Measurements from ENCODE around the gene ZC3H10. TPM values are rescaled to one million over a fixed set of nuclear protein-coding genes. Genes with fewer than 3 reads are reported as not detected.

Gene ZC3H10
- total and polyA plus RNA-seq, 10 donors: 1.5 to 13.6 (median 8.9) TPM

DNA sequence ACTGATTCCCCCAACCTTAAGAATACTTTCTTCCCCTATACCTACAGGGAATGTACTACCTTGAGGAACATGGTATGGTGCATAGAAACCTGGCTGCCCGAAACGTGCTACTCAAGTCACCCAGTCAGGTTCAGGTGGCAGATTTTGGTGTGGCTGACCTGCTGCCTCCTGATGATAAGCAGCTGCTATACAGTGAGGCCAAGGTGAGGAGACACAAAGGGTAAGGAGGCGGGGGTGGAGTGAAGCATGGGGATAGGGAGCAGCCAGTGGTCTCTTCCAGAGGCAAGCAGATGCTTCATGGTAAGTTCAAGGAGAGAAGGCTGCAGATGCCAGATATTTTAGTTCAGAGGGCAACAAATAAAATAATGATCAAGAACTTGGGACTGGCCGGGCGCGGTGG is 20.3 kb upstream of the ZC3H10 start:
- no peaks in the 10 kb centered on the region for H3K9me3 ChIP-seq
- H3K27ac ChIP-seq: no peak overlapping the region
- no peak overlapping the region for H3K4me3 ChIP-seq
- intact Hi-C loops (cut with DNase I; ENCODE audit: low total_unique reads): no loop called here
- peaks cover 0 to 12% (median 3%) of the 10 kb centered on the region in 6 donors for H3K4me1 ChIP-seq
- 73 to 91% (median 87%) methylated on average over 6 of the region's 6 CpGs for whole genome bisulfite sequencing, 5 donors
- TF ChIP-seq POLR2A (IDR thresholded peaks at IDR 0.05): no peak
- TF ChIP-seq, protein P1, sequence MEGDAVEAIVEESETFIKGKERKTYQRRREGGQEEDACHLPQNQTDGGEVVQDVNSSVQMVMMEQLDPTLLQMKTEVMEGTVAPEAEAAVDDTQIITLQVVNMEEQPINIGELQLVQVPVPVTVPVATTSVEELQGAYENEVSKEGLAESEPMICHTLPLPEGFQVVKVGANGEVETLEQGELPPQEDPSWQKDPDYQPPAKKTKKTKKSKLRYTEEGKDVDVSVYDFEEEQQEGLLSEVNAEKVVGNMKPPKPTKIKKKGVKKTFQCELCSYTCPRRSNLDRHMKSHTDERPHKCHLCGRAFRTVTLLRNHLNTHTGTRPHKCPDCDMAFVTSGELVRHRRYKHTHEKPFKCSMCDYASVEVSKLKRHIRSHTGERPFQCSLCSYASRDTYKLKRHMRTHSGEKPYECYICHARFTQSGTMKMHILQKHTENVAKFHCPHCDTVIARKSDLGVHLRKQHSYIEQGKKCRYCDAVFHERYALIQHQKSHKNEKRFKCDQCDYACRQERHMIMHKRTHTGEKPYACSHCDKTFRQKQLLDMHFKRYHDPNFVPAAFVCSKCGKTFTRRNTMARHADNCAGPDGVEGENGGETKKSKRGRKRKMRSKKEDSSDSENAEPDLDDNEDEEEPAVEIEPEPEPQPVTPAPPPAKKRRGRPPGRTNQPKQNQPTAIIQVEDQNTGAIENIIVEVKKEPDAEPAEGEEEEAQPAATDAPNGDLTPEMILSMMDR (IDR thresholded peaks at IDR 0.05 in 8 of 11, conservative IDR thresholded peaks at IDR 0.05 in 3 of 11): no peak
- TF ChIP-seq POLR2AphosphoS5 (IDR thresholded peaks at IDR 0.05): no peak
- DNase-seq: no peak
- H3K27me3 ChIP-seq (replicated peaks in 1 of 7): peaks cover 0 to 7% (median 0%) of the 10 kb centered on the region in 7 donors
- no peaks in the 10 kb centered on the region for H3K36me3 ChIP-seq

DNA sequence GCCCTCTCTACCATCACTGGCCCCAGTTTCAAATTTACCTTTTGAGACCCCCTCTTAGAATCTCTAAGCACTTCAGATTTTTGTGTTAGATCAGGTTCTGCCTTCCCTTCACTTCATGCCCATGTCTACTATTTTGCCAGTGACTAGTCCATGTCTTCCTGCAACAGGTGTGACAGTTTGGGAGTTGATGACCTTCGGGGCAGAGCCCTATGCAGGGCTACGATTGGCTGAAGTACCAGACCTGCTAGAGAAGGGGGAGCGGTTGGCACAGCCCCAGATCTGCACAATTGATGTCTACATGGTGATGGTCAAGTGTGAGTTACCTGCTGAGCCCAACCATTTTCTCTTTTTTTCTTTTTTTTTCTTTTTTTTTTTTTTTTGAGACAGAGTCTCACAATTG is 19.5 kb upstream of the ZC3H10 start:
- no peak for DNase-seq
- H3K4me3 ChIP-seq: no peak overlapping the region
- 77 to 92% (median 82%) methylated on average over 3 of the region's 3 CpGs for WGBS, 5 donors
- H3K27me3 ChIP-seq (replicated peaks in 1 of 7): peaks cover 0 to 1% (median 0%) of the 10 kb centered on the region in 7 donors
- no peak overlapping the region for H3K27ac ChIP-seq
- H3K9me3 ChIP-seq: no peaks in the 10 kb centered on the region
- intact Hi-C loops (cut with DNase I; ENCODE audit: low total_unique reads): no loop called here
- no peaks in the 10 kb centered on the region for H3K36me3 ChIP-seq
- TF ChIP-seq POLR2A (IDR thresholded peaks at IDR 0.05): no peak
- TF ChIP-seq, protein P1 (IDR thresholded peaks at IDR 0.05 in 8 of 11, conservative IDR thresholded peaks at IDR 0.05 in 3 of 11): no peak
- TF ChIP-seq POLR2AphosphoS5 (IDR thresholded peaks at IDR 0.05): no peak
- H3K4me1 ChIP-seq: peaks cover 5 to 20% (median 10%) of the 10 kb centered on the region in 6 donors

DNA sequence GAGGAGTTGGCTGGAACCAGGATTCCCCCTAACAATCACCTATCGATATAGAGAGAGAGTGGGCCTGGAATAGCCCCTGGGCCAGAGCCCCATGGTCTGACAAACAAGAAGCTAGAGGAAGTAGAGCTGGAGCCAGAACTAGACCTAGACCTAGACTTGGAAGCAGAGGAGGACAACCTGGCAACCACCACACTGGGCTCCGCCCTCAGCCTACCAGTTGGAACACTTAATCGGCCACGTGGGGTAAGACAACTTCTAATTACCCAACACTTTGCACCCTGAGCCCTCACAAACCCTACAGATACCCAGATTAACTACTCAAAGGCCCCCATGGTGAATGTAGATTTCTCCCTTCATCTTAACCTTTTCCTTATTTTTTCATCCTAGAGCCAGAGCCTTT is 18.3 kb upstream of the ZC3H10 start:
- WGBS, 5 donors: 83 to 96% (median 94%) methylated on average over 4 of the region's 4 CpGs

DNA sequence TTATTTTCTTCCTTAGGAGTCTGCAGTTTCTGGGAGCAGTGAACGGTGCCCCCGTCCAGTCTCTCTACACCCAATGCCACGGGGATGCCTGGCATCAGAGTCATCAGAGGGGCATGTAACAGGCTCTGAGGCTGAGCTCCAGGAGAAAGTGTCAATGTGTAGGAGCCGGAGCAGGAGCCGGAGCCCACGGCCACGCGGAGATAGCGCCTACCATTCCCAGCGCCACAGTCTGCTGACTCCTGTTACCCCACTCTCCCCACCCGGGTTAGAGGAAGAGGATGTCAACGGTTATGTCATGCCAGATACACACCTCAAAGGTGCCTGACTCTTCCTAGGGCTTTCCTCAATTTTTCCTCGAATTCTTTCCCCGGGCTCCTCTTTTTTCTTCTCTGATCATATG is 17.0 kb upstream of the ZC3H10 start:
- Histone ChIP-seq H3K4me3 (no peak overlapping the region), H3K4me1 (peaks cover 15 to 38% (median 26%) of the 10 kb centered on the region in 6 donors), H3K27ac (no peak overlapping the region), H3K27me3 (replicated peaks in 1 of 7) (no peaks in the 10 kb centered on the region), H3K36me3 (no peaks in the 10 kb centered on the region), H3K9me3 (no peaks in the 10 kb centered on the region)
- 83 to 93% (median 85%) methylated on average over 14 of the region's 14 CpGs for WGBS, 5 donors
- no peak for DNase-seq
- intact Hi-C loops (cut with DNase I; ENCODE audit: low total_unique reads): no loop called here
- TF ChIP-seq, protein P1 (IDR thresholded peaks at IDR 0.05 in 8 of 11, conservative IDR thresholded peaks at IDR 0.05 in 3 of 11): no peak
- TF ChIP-seq POLR2AphosphoS5 (IDR thresholded peaks at IDR 0.05): no peak
- TF ChIP-seq POLR2A (IDR thresholded peaks at IDR 0.05): no peak

More for the DNA sequence above, 18.3 kb upstream of the ZC3H10 start:
- intact Hi-C loops (cut with DNase I; ENCODE audit: low total_unique reads): no loop called here
- TF ChIP-seq, protein P1 (IDR thresholded peaks at IDR 0.05 in 8 of 11, conservative IDR thresholded peaks at IDR 0.05 in 3 of 11): no peak
- TF ChIP-seq POLR2AphosphoS5 (IDR thresholded peaks at IDR 0.05): no peak
- Histone ChIP-seq H3K27me3 (replicated peaks in 1 of 7) (no peaks in the 10 kb centered on the region), H3K36me3 (no peaks in the 10 kb centered on the region), H3K4me1 (peaks cover 6 to 25% (median 15%) of the 10 kb centered on the region in 6 donors), H3K27ac (no peak overlapping the region), H3K9me3 (no peaks in the 10 kb centered on the region), H3K4me3 (no peak overlapping the region)
- DNase-seq: no peak
